IPS-20b (cell line): Measurements from ENCODE around the gene CTNNBL1.

ENCODE experiments used
- H3K27ac ChIP-seq: one replicate; pipeline ENCODE4 v1.5.1; 2013; ENCODE audit warnings: low read length
- H3K27me3 ChIP-seq: 2 replicates; pipeline ENCODE4 v1.6.1; 2013; ENCODE audit warnings: mild to moderate bottlenecking, low read length, inconsistent platforms; ENCODE audit not compliant: insufficient read depth
- H3K36me3 ChIP-seq: 2 replicates; pipeline ENCODE4 v1.6.1; 2013; ENCODE audit warnings: low read depth, mild to moderate bottlenecking, inconsistent platforms, low read length, moderate library complexity; ENCODE audit not compliant: insufficient read depth
- H3K4me1 ChIP-seq: 2 replicates; pipeline ENCODE4 v1.6.1; 2013; ENCODE audit warnings: mild to moderate bottlenecking, control low read depth, inconsistent platforms, low read length, moderate library complexity; ENCODE audit not compliant: insufficient read depth
- H3K4me3 ChIP-seq: 2 replicates; pipeline ENCODE4 v1.5.1; 2013; ENCODE audit warnings: mild to moderate bottlenecking, low read length, inconsistent platforms
- H3K9ac ChIP-seq: 2 replicates; pipeline ENCODE4 v1.6.1; 2013; ENCODE audit warnings: low read depth, mild to moderate bottlenecking, inconsistent platforms, low read length, moderate library complexity
- H3K9me3 ChIP-seq: 2 replicates; pipeline ENCODE4 v1.6.1; 2013; ENCODE audit warnings: mild to moderate bottlenecking, low read depth, low read length, inconsistent platforms; ENCODE audit not compliant: insufficient read depth

Gene CTNNBL1

DNA sequence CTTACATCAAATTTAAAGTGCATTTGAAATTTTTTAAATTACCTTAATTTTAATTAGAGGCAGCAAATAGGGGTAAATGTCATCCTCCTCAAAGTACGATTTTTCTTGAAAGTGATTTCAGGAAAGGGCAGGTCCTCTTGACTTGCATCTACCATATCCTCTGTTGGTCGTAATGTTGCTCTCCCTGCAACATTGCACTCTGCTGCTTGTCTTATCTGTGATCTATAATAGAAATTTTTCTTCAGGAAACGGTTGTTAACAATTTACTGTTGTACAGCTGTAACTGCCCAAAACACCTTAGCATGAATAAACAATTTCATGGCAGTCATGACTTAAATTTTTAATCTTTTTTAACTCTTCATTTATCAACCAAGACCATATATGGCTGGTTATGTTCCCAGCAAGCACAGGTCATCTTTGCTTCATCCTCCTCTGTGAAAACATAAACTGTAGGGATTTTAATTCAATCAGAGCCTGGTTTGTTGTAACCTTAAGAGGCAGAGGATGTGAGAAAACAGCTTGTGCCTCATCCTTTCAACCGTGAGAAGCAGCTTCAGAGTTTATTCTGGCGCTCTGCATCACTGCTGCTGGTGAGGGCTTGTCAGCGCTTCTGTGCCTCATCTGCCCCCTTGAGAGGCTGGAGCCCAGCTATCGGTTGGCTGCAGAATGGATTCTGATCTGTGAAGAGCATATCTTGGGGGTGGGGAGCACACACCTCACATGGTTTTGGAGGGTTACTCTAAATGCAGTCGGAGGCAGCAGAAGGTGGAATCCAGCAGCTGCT is 56.0 kb downstream of the CTNNBL1 start:
- H3K9ac ChIP-seq, result no peak overlapping the region
- peaks cover 8% of the 10 kb centered on the region; the same call in 1 of the 2 replicates for H3K4me1 ChIP-seq
- no peaks in the 10 kb centered on the region for H3K27me3 ChIP-seq
- no peaks in the 10 kb centered on the region for H3K9me3 ChIP-seq
- H3K27ac ChIP-seq, result no peak overlapping the region
- H3K4me3 ChIP-seq, result no peak overlapping the region
- H3K36me3 ChIP-seq, result peaks cover 16% of the 10 kb centered on the region

DNA sequence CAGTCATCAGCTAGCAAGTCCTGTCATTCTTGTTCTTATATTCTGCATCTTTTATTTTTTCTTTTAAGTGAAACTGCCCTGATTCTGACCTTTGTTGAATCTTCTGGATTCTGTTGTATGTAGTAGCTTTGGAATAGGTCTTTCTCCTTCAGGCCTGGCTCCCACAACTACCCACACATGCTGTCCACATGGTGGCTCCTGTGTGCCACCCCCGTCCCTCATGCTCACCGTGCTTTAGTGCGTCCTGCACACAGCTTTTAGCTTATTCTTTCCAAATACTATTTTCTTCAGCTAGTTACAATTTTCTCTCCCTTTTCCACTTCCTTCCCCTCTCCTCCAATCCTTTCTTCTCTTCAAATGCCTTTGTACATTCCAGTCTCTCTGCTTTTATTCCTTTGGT is 61.8 kb downstream of the CTNNBL1 start:
- H3K27me3 ChIP-seq, result no peaks in the 10 kb centered on the region
- no peak overlapping the region for H3K9ac ChIP-seq
- no peaks in the 10 kb centered on the region for H3K4me1 ChIP-seq
- H3K27ac ChIP-seq, result no peak overlapping the region
- H3K36me3 ChIP-seq, result peaks cover 14% of the 10 kb centered on the region; the same call in 1 of the 2 replicates
- H3K9me3 ChIP-seq, result no peaks in the 10 kb centered on the region
- no peak overlapping the region for H3K4me3 ChIP-seq

DNA sequence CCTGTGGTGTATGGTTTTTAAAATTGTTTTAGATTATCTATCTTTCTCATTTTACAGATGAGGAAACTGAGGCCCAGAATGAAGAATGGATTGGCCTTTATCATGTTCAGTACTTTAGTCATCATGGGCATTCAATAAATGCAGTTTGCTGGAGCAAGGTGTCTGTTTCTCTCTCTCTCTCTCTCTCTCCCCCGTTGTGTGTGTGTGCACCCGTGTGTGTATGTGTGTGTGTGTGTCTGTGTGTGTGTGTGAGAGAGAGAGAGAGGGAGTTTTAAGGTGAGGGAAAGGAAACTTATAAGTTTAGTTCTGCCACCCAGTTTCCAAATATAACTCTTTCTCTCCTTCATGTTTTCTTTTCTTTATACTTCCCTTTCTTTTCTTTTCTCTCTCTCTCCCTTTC is 62.4 kb downstream of the CTNNBL1 start:
- Histone ChIP-seq H3K9ac (no peak overlapping the region), H3K27ac (no peak overlapping the region), H3K4me1 (no peaks in the 10 kb centered on the region), H3K9me3 (no peaks in the 10 kb centered on the region), H3K4me3 (no peak overlapping the region), H3K36me3 (peaks cover 13% of the 10 kb centered on the region; the same call in 1 of the 2 replicates), H3K27me3 (no peaks in the 10 kb centered on the region)

DNA sequence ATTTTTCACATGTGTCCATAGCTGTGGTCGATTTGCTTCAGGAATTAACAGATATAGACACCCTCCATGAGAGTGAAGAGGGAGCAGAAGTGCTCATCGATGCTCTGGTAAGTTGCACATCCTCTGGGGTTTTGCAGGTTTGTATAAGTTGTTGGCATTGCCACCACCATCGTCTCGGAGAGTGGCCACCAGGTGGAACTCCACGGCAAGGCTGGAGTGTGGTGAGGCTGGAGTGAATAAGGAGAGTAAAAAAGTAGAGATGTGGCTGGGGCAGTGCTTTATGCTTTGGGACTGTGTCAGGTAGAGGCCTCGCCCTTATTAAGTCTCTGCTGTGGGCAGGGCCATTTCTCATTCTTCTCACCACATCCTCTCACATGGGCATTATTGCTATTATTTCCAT is 63.7 kb downstream of the CTNNBL1 start:
- no peak overlapping the region for H3K27ac ChIP-seq
- H3K4me3 ChIP-seq, result no peak overlapping the region
- H3K27me3 ChIP-seq, result no peaks in the 10 kb centered on the region
- no peaks in the 10 kb centered on the region for H3K4me1 ChIP-seq
- H3K9ac ChIP-seq, result no peak overlapping the region
- H3K36me3 ChIP-seq, result peaks cover 6% of the 10 kb centered on the region; the same call in 1 of the 2 replicates
- no peaks in the 10 kb centered on the region for H3K9me3 ChIP-seq

DNA sequence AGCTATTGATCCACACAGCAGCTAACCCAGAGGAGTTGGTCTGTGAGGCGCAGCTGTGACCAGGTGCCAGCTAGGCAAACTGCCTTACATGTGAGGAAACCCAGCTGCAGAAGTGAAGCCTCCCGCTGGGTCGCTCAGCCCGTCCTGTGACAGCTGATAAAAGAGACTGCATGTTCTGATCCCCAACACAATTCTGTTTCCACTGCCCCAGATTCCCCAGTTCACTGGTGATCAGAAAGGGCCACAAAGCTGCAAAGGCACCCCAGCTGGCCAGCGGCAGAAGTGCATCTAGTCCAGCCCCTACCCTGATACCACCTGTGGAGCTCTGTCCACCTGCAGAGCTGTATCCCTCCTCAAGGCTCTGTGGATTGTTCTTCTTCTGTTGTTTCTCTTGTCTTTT is 64.5 kb downstream of the CTNNBL1 start:
- H3K9ac ChIP-seq, result no peak overlapping the region
- H3K4me3 ChIP-seq, result no peak overlapping the region
- H3K27me3 ChIP-seq, result no peaks in the 10 kb centered on the region

DNA sequence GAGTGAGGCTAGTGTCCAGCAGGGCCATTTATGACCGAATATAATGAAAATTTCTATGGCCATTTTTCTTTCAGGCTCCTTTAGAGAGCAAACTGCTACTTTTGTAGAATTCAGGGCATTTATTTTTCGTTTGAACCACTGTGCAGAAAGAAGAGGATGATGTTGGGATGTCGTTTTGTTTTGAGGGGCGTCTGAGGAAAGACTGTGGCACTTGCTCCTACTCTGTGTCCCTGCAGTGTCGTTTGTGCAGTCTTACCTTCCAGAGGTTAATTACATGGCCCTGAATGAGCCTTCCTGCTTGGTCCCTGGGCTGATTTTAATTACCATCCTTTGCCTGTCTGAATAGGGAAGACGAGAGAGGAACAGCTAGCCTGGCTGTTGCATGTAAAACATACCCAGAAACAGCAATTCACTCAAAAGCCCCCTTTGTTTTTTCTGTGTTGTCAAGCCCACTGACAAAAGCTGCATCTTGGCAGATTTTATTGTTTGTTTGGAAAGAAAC is 65.3 kb downstream of the CTNNBL1 start:
- H3K9ac ChIP-seq, result no peak overlapping the region
- no peak overlapping the region for H3K27ac ChIP-seq
- H3K9me3 ChIP-seq, result no peaks in the 10 kb centered on the region
- H3K27me3 ChIP-seq, result no peaks in the 10 kb centered on the region
- H3K36me3 ChIP-seq, result peaks cover 6% of the 10 kb centered on the region; the same call in 1 of the 2 replicates
- H3K4me3 ChIP-seq, result no peak overlapping the region
- no peaks in the 10 kb centered on the region for H3K4me1 ChIP-seq

More for the DNA sequence above, 64.5 kb downstream of the CTNNBL1 start:
- Histone ChIP-seq H3K4me1 (no peaks in the 10 kb centered on the region), H3K27ac (no peak overlapping the region), H3K36me3 (peaks cover 6% of the 10 kb centered on the region; the same call in 1 of the 2 replicates), H3K9me3 (no peaks in the 10 kb centered on the region)

DNA sequence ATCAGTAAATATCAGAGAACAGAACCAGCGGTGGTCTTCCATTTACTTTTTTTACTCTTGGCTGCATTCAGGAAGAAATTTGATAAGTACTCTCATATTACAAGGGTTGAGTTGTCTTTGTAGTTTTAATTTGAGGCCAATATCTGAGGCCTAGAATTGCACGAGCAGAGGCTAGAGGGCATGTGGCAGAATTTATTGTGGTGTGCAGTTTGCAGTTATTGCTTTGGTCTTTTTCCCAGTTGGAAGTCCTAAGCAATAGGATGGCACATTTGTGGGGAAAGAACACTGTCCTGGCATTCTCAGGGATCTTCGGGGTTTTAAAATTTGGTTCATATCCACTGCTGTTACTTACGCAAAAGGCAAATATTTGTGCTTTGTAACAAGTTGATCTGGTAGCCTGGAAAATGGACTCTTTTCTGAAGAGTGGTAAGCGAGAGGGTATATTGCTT is 66.0 kb downstream of the CTNNBL1 start:
- H3K36me3 ChIP-seq, result peaks cover 7% of the 10 kb centered on the region; the same call in 1 of the 2 replicates
- no peak overlapping the region for H3K4me3 ChIP-seq
- H3K9me3 ChIP-seq, result no peaks in the 10 kb centered on the region
- no peaks in the 10 kb centered on the region for H3K4me1 ChIP-seq
- H3K9ac ChIP-seq, result no peak overlapping the region
- no peaks in the 10 kb centered on the region for H3K27me3 ChIP-seq
- H3K27ac ChIP-seq, result no peak overlapping the region

DNA sequence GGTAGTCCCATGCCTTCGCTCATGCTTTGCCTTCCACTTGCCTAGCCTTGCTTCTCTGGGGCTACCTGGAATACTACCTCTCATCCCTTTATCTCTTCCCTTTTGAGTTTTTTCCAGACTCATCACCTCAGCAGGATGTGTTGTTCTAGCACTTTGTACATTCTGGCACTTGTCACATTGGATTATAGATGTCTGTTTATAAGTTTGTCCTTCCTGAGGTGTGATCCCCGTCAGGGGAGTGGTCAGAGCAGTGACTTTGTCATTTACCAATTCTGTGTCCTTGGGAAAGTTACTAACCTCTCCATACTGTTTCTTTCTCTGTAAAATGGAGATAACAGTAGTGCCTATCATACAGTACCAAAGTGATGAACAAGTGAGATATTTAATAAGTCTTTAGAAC is 66.5 kb downstream of the CTNNBL1 start:
- no peaks in the 10 kb centered on the region for H3K4me1 ChIP-seq
- H3K27me3 ChIP-seq, result no peaks in the 10 kb centered on the region
- H3K9ac ChIP-seq, result no peak overlapping the region
- H3K4me3 ChIP-seq, result no peak overlapping the region
- no peaks in the 10 kb centered on the region for H3K9me3 ChIP-seq
- H3K36me3 ChIP-seq, result peaks cover 12% of the 10 kb centered on the region; the same call in 1 of the 2 replicates
- no peak overlapping the region for H3K27ac ChIP-seq

DNA sequence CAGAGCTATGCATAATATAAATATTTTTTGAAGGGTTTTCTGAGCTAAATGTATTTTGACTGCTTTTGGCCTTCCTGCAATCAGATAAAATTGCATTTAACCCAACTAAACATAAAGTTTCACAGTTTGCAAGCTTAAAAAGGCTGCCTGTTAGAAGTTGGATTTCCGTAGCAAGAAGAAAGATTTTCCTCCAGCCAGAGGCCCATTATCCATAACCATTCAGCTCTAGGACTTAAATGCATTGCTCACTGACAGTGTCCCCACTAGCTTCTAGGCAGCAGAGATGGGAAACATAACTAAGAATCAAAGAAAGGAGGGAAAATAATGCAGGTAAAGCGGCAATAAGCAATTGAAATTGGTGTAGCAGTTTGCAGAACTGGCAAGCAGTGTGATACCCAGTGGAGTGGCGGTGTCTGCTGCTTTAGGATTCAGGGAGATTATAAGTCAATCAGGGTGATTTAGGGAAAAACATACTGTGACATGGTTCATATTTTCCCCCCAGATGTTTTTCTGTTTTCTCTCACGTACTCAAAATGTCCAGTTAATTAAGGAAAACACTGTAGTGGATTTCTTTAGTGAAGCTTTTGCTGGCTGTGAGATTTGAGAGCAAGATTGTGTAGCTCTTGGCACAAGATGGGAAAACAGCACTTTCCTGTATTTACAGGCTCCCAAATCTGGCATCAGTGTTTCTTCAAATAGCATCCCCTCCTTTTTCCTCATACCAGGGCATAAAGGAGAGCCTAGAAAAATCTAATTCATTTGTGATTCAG is 69.1 kb downstream of the CTNNBL1 start:
- Histone ChIP-seq H3K4me3 (no peak overlapping the region), H3K9ac (no peak overlapping the region), H3K4me1 (no peaks in the 10 kb centered on the region), H3K9me3 (no peaks in the 10 kb centered on the region), H3K27ac (no peak overlapping the region), H3K36me3 (peaks cover 13% of the 10 kb centered on the region; the same call in 1 of the 2 replicates), H3K27me3 (no peaks in the 10 kb centered on the region)

DNA sequence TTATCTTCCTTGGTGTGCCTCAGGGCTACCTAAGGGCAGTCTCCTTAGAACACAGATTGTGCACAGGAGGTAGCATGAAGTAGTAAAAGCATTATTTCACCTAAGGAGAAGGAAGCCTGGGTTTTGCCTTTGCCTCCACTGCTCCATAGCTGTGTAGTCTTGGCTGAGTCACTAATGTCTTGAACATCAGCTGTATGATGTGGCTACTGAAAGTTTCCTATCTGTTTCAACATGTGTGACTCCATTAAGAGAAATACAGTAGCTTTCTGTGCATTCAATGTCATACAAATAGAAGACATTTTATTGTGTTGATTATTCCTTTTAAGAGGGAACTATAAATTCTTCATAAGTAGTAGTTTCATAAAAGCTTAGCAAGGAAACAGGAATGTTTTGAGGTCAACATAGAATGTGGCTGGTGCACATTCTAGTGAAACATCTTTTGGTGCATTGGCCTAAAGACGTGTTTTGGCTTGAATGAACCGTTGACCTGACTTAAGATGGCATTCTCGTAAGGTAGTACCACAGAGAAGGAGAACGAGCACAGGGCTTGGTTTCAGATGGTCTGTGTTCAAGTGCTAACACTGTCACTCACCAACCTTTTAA is 70.6 kb downstream of the CTNNBL1 start:
- Histone ChIP-seq H3K9ac (no peak overlapping the region), H3K9me3 (no peaks in the 10 kb centered on the region), H3K4me3 (no peak overlapping the region)

DNA sequence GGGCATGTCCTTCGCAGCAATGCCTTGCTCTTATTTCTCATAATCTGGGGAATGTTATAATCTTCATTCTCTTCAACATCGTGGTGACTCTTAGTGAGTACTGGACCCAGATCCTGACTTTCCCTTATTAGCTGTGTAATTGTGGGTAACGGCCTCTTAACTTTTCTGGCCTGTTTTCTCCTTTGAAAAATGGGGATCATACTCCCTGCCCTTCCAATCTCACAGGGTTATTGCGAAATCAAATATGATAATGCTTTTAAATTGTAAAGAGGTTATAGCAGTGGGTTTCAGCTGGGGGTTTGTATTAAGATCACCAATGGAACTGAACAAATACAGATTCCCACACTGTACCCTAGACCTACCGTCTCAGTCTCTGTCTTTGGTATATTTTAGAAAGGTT is 77.1 kb downstream of the CTNNBL1 start:
- Histone ChIP-seq H3K27ac (no peak overlapping the region), H3K36me3 (0 out of 2 replicates have a peak, but pooled peaks cover 4% of the 10 kb centered on the region), H3K9me3 (no peaks in the 10 kb centered on the region), H3K9ac (no peak overlapping the region), H3K27me3 (no peaks in the 10 kb centered on the region), H3K4me3 (no peak overlapping the region), H3K4me1 (no peaks in the 10 kb centered on the region)

More for the DNA sequence above, 70.6 kb downstream of the CTNNBL1 start:
- Histone ChIP-seq H3K4me1 (no peaks in the 10 kb centered on the region), H3K36me3 (peaks cover 17% of the 10 kb centered on the region; the same call in 1 of the 2 replicates), H3K27ac (no peak overlapping the region), H3K27me3 (no peaks in the 10 kb centered on the region)
